SU-DHL-6 (cell line): ENCODE data around the gene NSUN4.

Experiments used
- H2AFZ ChIP-seq: fragments of 200-600 bp; sonication (generic); 2 replicates; pipeline ENCODE4 v1.6.1; 2014; ENCODE audit warnings: low read depth, mild to moderate bottlenecking, moderate library complexity, mixed read lengths, antibody characterized with exemption, low read length; ENCODE audit not compliant: severe bottlenecking
- H3F3A ChIP-seq: fragments of 200-600 bp; shearing (Covaris generic); 2 replicates; pipeline ENCODE4 v1.6.0; 2016; ENCODE audit warnings: antibody characterized with exemption, mild to moderate bottlenecking; ENCODE audit not compliant: insufficient read depth
- H3K27ac ChIP-seq: fragments of 200-600 bp; sonication (generic); 2 replicates; pipeline ENCODE4 v1.5.1; 2016; ENCODE audit warnings: low read depth, mild to moderate bottlenecking, low read length, moderate library complexity, mixed read lengths
- H3K27me3 ChIP-seq: fragments of 200-600 bp; sonication (generic), shearing (Covaris generic); 2 replicates; pipeline ENCODE4 v1.6.0; 2014; ENCODE audit warnings: mild to moderate bottlenecking, low read length
- H3K36me3 ChIP-seq: fragments of 200-600 bp; sonication (generic); 2 replicates; pipeline ENCODE4 v1.6.1; 2014; ENCODE audit warnings: mild to moderate bottlenecking, low read length, mixed read lengths
- H3K4me2 ChIP-seq: fragments of 300-600, 200-600 bp; shearing (Covaris generic), sonication (generic); 2 replicates; pipeline ENCODE4 v1.6.0; 2014; ENCODE audit warnings: low read length, low read depth, mild to moderate bottlenecking; ENCODE audit not compliant: poor library complexity, severe bottlenecking
- H3K4me3 ChIP-seq: fragments of 200-600 bp; sonication (generic); 2 replicates; pipeline ENCODE4 v1.5.1; 2014; ENCODE audit warnings: antibody characterized with exemption, low read length, mild to moderate bottlenecking, mixed read lengths; ENCODE audit not compliant: insufficient read depth, poor library complexity, severe bottlenecking
- H3K79me2 ChIP-seq: fragments of 200-600 bp; sonication (generic); 2 replicates; pipeline ENCODE4 v1.6.1; 2014; ENCODE audit warnings: mild to moderate bottlenecking, low read length, moderate library complexity; ENCODE audit not compliant: insufficient read depth
- H3K9ac ChIP-seq: fragments of 200-600 bp; sonication (generic); 2 replicates; pipeline ENCODE4 v1.7.0; 2014; ENCODE audit warnings: mild to moderate bottlenecking, low read length
- H3K9me2 ChIP-seq: fragments of 200-600 bp; sonication (generic); replicated peaks from 2 replicates; pipeline ENCODE4 v1.6.1; 2014; ENCODE audit warnings: low read length; ENCODE audit not compliant: insufficient read depth
- H3K9me3 ChIP-seq: fragments of 200-600 bp; sonication (generic); 2 replicates; pipeline ENCODE4 v1.6.1; 2014; ENCODE audit warnings: low read length, mixed read lengths; ENCODE audit not compliant: insufficient read depth
- H4K20me1 ChIP-seq: fragments of 200-600 bp; sonication (generic); 2 replicates; pipeline ENCODE4 v1.6.1; 2014; ENCODE audit warnings: low read depth, mild to moderate bottlenecking, antibody characterized with exemption, low read length, moderate library complexity, mixed read lengths
- EZH2phosphoT487 ChIP-seq: fragments of 200-600 bp; sonication (generic), shearing (Covaris generic); conservative IDR thresholded peaks from 2 replicates; pipeline ENCODE4 v1.6.1; 2018; ENCODE audit warnings: mild to moderate bottlenecking, antibody characterized with exemption, low read length, moderate library complexity, mixed read lengths
- TF ChIP-seq, protein P1 (sequence below): fragments of 200-600 bp; sonication (generic); IDR thresholded peaks from one replicate; pipeline ENCODE4 v1.5.1; 2017; ENCODE audit warnings: antibody characterized with exemption, mild to moderate bottlenecking, low read length, moderate library complexity; ENCODE audit not compliant: insufficient read depth, poor library complexity, severe bottlenecking

NSUN4 gene

DNA sequence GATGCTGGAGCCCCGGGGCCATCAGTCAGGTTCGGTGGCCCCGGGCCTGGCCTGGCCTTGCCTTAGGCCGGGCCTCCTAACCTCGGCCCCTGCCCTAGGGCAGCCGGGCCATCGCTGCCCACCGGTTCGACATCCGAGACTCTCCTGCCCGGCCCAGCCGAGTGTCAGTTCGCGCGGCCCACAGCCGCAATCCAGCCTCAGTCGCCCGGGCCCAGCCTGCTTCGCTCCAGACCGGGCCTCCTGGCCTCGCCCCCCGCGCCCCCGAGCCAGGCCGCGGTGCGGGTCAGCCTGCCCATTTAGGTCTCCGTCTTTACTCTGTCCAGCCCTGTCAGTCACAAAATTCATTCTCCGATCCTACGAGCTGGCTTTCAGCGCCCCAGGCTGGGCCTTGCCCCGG, 38.0 kb upstream of the NSUN4 start:
- Histone ChIP-seq H3K36me3 (peaks cover 11% of the 10 kb centered on the region), H3K79me2 (peaks cover 73% of the 10 kb centered on the region), H3K27ac (peak overlapping the region; percentile 79), H3K4me3 (peak overlapping the region; percentile 67), H4K20me1 (peaks cover 11% of the 10 kb centered on the region; the same call in 1 of the 2 replicates), H3F3A (peaks cover 11% of the 10 kb centered on the region; the same call in 1 of the 2 replicates), H3K27me3 (no peaks in the 10 kb centered on the region), H2AFZ (peak overlapping the region; percentile 85), H3K9me3 (no peaks in the 10 kb centered on the region), H3K9ac (peak overlapping the region; percentile 97), H3K9me2 (no peaks in the 10 kb centered on the region), H3K4me2 (peak overlapping the region; percentile 99)
- no peak for TF ChIP-seq EZH2phosphoT487

DNA sequence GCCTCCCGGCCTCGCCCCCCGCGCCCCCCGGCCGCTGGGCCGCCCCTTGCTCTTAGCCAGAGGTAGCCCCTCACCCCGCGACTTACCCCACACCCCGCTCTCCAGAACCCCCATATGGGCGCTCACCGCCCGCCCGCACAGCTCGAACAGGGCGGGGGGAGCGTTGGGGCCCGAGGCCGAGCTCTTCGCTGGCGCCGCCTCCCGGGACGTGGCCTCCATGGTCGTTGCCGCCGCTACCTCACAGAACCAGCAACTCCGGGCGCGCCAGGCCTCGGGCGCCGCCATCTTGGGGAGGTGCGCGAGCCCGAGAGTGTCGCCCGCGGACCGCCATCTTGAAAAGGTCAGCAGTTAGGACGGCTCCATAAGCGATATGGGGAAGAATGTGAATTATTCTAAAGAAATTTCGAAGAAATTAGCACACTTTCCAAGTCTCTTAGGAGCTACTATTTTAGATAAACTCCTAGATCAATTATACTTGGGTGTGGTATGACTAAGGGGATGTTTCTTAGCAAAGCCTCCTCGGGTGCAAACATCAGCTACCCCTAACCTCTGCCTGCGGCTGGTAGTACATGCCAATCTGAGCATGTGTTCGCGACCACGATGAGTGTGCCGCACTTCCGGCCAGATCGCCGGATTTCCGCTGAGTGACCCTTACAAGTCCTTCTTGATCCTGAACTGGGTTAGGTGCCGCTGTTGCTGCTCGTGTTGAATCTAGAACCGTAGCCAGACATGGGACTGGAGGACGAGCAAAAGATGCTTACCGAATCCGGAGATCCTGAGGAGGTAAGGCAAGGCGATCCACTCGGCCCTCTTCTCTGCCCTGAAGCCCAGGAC, 37.4 kb upstream of the NSUN4 start, which contains the start of the genes LRRC41 and UQCRH:
Gene LRRC41, minus strand, starts transcription at position 579 of the 834 bp plus-strand sequence. Its CDS starts 294 bp downstream, at position 285.
Gene UQCRH, plus strand, starts transcription at position 661 of the 834 bp plus-strand sequence. Its CDS starts 69 bp downstream, at position 730.
- H3K9ac ChIP-seq = peak within 1 kb of the TSS; percentile 97
- peaks cover 14% of the 10 kb centered on the region; the same call in 1 of the 2 replicates for H3F3A ChIP-seq
- peaks cover 16% of the 10 kb centered on the region for H3K36me3 ChIP-seq
- H3K27ac ChIP-seq = peak within 1 kb of the TSS; percentile 79
- no peak for TF ChIP-seq EZH2phosphoT487
- TF ChIP-seq, protein P1, sequence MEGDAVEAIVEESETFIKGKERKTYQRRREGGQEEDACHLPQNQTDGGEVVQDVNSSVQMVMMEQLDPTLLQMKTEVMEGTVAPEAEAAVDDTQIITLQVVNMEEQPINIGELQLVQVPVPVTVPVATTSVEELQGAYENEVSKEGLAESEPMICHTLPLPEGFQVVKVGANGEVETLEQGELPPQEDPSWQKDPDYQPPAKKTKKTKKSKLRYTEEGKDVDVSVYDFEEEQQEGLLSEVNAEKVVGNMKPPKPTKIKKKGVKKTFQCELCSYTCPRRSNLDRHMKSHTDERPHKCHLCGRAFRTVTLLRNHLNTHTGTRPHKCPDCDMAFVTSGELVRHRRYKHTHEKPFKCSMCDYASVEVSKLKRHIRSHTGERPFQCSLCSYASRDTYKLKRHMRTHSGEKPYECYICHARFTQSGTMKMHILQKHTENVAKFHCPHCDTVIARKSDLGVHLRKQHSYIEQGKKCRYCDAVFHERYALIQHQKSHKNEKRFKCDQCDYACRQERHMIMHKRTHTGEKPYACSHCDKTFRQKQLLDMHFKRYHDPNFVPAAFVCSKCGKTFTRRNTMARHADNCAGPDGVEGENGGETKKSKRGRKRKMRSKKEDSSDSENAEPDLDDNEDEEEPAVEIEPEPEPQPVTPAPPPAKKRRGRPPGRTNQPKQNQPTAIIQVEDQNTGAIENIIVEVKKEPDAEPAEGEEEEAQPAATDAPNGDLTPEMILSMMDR = no peak
- peaks cover 15% of the 10 kb centered on the region; the same call in 1 of the 2 replicates for H4K20me1 ChIP-seq
- peak within 1 kb of the TSS; percentile 99 for H3K4me2 ChIP-seq
- peak within 1 kb of the TSS; percentile 67 for H3K4me3 ChIP-seq
- H3K27me3 ChIP-seq = no peaks in the 10 kb centered on the region
- H3K9me3 ChIP-seq = no peaks in the 10 kb centered on the region
- H3K9me2 ChIP-seq = no peaks in the 10 kb centered on the region
- H2AFZ ChIP-seq = peak within 1 kb of the TSS; percentile 85
- H3K79me2 ChIP-seq = peaks cover 79% of the 10 kb centered on the region

DNA sequence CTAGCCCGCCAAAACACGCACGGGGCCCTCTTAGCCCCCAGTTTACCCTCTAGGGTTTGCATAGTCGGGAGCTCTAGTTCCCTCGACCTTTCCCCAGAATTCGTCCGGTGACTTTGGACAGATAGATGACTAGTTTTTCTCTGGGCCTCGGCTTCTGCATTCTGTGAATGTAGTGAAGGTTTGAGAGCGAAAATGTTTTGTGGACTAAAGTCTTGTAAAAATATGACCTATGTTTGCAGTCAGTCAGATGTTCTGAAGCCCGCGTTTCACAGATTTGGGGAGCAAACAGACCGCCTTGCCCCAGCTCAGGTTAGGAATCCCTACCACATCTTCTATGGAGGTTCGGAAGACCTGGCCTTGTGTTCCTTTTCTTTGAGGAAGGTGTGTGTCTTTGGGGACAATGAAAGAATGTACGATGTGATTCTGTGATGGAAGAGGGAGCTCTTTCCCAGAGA, 36.7 kb upstream of the NSUN4 start:
- Histone ChIP-seq H3F3A (peaks cover 14% of the 10 kb centered on the region; the same call in 1 of the 2 replicates), H3K79me2 (peaks cover 83% of the 10 kb centered on the region), H4K20me1 (peaks cover 15% of the 10 kb centered on the region; the same call in 1 of the 2 replicates), H3K9me3 (no peaks in the 10 kb centered on the region), H3K27me3 (no peaks in the 10 kb centered on the region), H3K4me2 (peak overlapping the region; percentile 99), H3K27ac (peak overlapping the region; percentile 79), H2AFZ (no peak overlapping the region), H3K9me2 (no peaks in the 10 kb centered on the region), H3K9ac (peak overlapping the region; percentile 97), H3K36me3 (peaks cover 18% of the 10 kb centered on the region), H3K4me3 (peak overlapping the region; percentile 67)
- TF ChIP-seq, protein P1 = no peak
- TF ChIP-seq EZH2phosphoT487 = no peak
